Skin epidermis (tissue), 12 donors: ENCODE results near the gene LCE2D.
"Not testable (repeated sequence)": the region's sequence is repeated elsewhere in the genome, so short reads cannot be mapped to it uniquely, and the experiment has no call there.

ENCODE experiments used
- H3K27ac ChIP-seq, 21 experiments: fragments of 200-600 bp; sonication (generic) in 11 of 21; one replicate each; pipeline ENCODE4 v1.5.0; 2020; ENCODE audit warnings: mild to moderate bottlenecking in 3 of 21, inconsistent platforms in 2 of 21, moderate library complexity in 2 of 21
- H3K4me3 ChIP-seq, 7 experiments: fragments of 200-600 bp; sonication (generic) in 2 of 7; one replicate each; pipeline ENCODE4 v1.5.0; 2020; ENCODE audit warnings: inconsistent platforms in 2 of 7, mild to moderate bottlenecking in 2 of 7, moderate library complexity in 1 of 7

The LCE2D gene

GRCh38 chr1:152663098-152663497, at the start of gene LCE2D:
TSS of gene LCE2D (plus strand) at chr1:152663380. CDS start at chr1:152664106, 726 bp downstream.
- Histone ChIP-seq H3K27ac (no peak within 1 kb of the TSS), H3K4me3 (no peak within 1 kb of the TSS)

- Histone ChIP-seq H3K4me3 (no peak within 1 kb of the TSS), H3K27ac (no peak within 1 kb of the TSS)
Measured at GRCh38 chr1:152613511-152613910, 49.7 kb upstream of the LCE2D start, which contains the start of gene LCE3B. TSS of gene LCE3B (plus strand) at chr1:152613811. CDS start at chr1:152613811, 0 bp downstream.

GRCh38 chr1:152621993-152622392, 41.2 kb upstream of the LCE2D start:
- Histone ChIP-seq H3K4me3 (no peak overlapping the region), H3K27ac (no peak overlapping the region)

GRCh38 chr1:152622803-152623202, 40.4 kb upstream of the LCE2D start, which contains the start of gene LCE3A:
TSS of gene LCE3A (minus strand) at chr1:152623103. CDS start at chr1:152623103, 0 bp downstream.
- H3K4me3 ChIP-seq = no peak within 1 kb of the TSS
- no peak within 1 kb of the TSS for H3K27ac ChIP-seq

- no peak overlapping the region for H3K4me3 ChIP-seq
- no peak overlapping the region for H3K27ac ChIP-seq
Measured at GRCh38 chr1:152623203-152623844, 39.9 kb upstream of the LCE2D start.

GRCh38 chr1:152626744-152627143, 36.4 kb upstream of the LCE2D start:
- H3K27ac ChIP-seq = no peak overlapping the region
- no peak overlapping the region for H3K4me3 ChIP-seq

GRCh38 chr1:152630596-152630995, 32.6 kb upstream of the LCE2D start:
- H3K27ac ChIP-seq = no peak overlapping the region
- no peak overlapping the region for H3K4me3 ChIP-seq

GRCh38 chr1:152640351-152640750, 22.8 kb upstream of the LCE2D start:
- Histone ChIP-seq H3K4me3 (no peak overlapping the region), H3K27ac (no peak overlapping the region)

GRCh38 chr1:152643945-152644344, 19.2 kb upstream of the LCE2D start:
- Histone ChIP-seq H3K27ac (no peak overlapping the region), H3K4me3 (no peak overlapping the region)

GRCh38 chr1:152645146-152645545, 18.0 kb upstream of the LCE2D start:
- Histone ChIP-seq H3K27ac (no peak overlapping the region), H3K4me3 (no peak overlapping the region)

GRCh38 chr1:152646656-152647055, 16.5 kb upstream of the LCE2D start:
- no peak overlapping the region for H3K4me3 ChIP-seq
- H3K27ac ChIP-seq = no peak overlapping the region

GRCh38 chr1:152654110-152654509, 9.1 kb upstream of the LCE2D start:
- no peak overlapping the region for H3K4me3 ChIP-seq
- no peak overlapping the region for H3K27ac ChIP-seq

GRCh38 chr1:152656459-152656858, 6.7 kb upstream of the LCE2D start:
- Histone ChIP-seq H3K27ac (no peak overlapping the region), H3K4me3 (no peak overlapping the region)

GRCh38 chr1:152657677-152658076, 5.5 kb upstream of the LCE2D start:
- H3K4me3 ChIP-seq = no peak overlapping the region
- no peak overlapping the region for H3K27ac ChIP-seq

GRCh38 chr1:152658649-152659048, 4.5 kb upstream of the LCE2D start:
- H3K27ac ChIP-seq = no peak overlapping the region
- no peak overlapping the region for H3K4me3 ChIP-seq

GRCh38 chr1:152666171-152666570, 3.0 kb downstream of the LCE2D start:
- H3K4me3 ChIP-seq = not testable (repeated sequence)

GRCh38 chr1:152667648-152668047, 4.5 kb downstream of the LCE2D start:
- no peak overlapping the region for H3K27ac ChIP-seq
- H3K4me3 ChIP-seq = no peak overlapping the region

More at GRCh38 chr1:152666171-152666570, 3.0 kb downstream of the LCE2D start:
- H3K27ac ChIP-seq = not testable (repeated sequence)

- no peak overlapping the region for H3K27ac ChIP-seq
- no peak overlapping the region for H3K4me3 ChIP-seq
Measured at GRCh38 chr1:152673016-152673415, 9.8 kb downstream of the LCE2D start.

- not testable (repeated sequence) for H3K27ac ChIP-seq, H3K4me3 ChIP-seq
Measured at GRCh38 chr1:152674983-152675382, 11.8 kb downstream of the LCE2D start, which contains the start of gene LCE2C. TSS of gene LCE2C (plus strand) at chr1:152675279. CDS start at chr1:152676016, 737 bp downstream.

GRCh38 chr1:152679459-152679858, 16.3 kb downstream of the LCE2D start:
- Histone ChIP-seq H3K4me3 (no peak overlapping the region), H3K27ac (no peak overlapping the region)

- H3K4me3 ChIP-seq = no peak overlapping the region
- no peak overlapping the region for H3K27ac ChIP-seq
Measured at GRCh38 chr1:152681616-152682015, 18.4 kb downstream of the LCE2D start.

- Histone ChIP-seq H3K4me3 (no peak overlapping the region), H3K27ac (no peak overlapping the region)
Measured at GRCh38 chr1:152683846-152684245, 20.7 kb downstream of the LCE2D start.
